Stimulated activated CD4-positive, alpha-beta T cell treated with anti-CD3 and anti-CD28 coated beads, Interleukin-15, amount 100 ng/mL, for 24 hours (primary cell): Measurements from ENCODE around the gene USF2.
"Not testable (repeated sequence)": the region's sequence is repeated elsewhere in the genome, so short reads cannot be mapped to it uniquely, and the experiment has no call there.

Experiments
- DNase-seq: peaks from one replicate; pipeline ENCODE4 v3.0.0-alpha.2; 2020

Gene USF2

GRCh38 chr19:35268536-35269437 is at the start of gene USF2:
Gene USF2 (plus strand): TSS chr19:35268962. CDS start chr19:35269102, 140 bp downstream.
- peak; percentile 80 for DNase-seq

- no peak for DNase-seq
These were observed 49.8 kb upstream of the USF2 start for GRCh38 chr19:35219008-35219407.

- DNase-seq, result no peak
These were observed 48.3 kb upstream of the USF2 start for GRCh38 chr19:35220315-35220921.

GRCh38 chr19:35220973-35221590 is 47.7 kb upstream of the USF2 start:
- not testable (repeated sequence) for DNase-seq

GRCh38 chr19:35222373-35223015 is 46.3 kb upstream of the USF2 start:
- no peak for DNase-seq

- DNase-seq, result no peak
These were observed 45.5 kb upstream of the USF2 start for GRCh38 chr19:35223084-35223790.

- DNase-seq, result no peak
These were observed 44.8 kb upstream of the USF2 start for GRCh38 chr19:35223862-35224505.

- no peak for DNase-seq
These were observed 43.8 kb upstream of the USF2 start for GRCh38 chr19:35224681-35225571.

GRCh38 chr19:35225951-35226350 is 42.8 kb upstream of the USF2 start:
- DNase-seq, result no peak

GRCh38 chr19:35226748-35227147 is 42.0 kb upstream of the USF2 start:
- DNase-seq, result no peak

- DNase-seq, result no peak
These were observed 40.4 kb upstream of the USF2 start, which contains the start of gene FAM187B for GRCh38 chr19:35228177-35228930. Gene FAM187B (minus strand): TSS chr19:35228739. CDS start chr19:35228680, 59 bp downstream.

GRCh38 chr19:35229601-35230000 is 39.2 kb upstream of the USF2 start:
- no peak for DNase-seq

GRCh38 chr19:35231956-35232645 is 36.7 kb upstream of the USF2 start:
- DNase-seq, result no peak

GRCh38 chr19:35232912-35233311 is 35.9 kb upstream of the USF2 start:
- DNase-seq, result no peak

- DNase-seq, result no peak
These were observed 31.9 kb upstream of the USF2 start for GRCh38 chr19:35236638-35237400.

GRCh38 chr19:35239597-35239996 is 29.2 kb upstream of the USF2 start:
- not testable (repeated sequence) for DNase-seq

GRCh38 chr19:35240327-35240726 is 28.4 kb upstream of the USF2 start:
- no peak for DNase-seq

GRCh38 chr19:35241417-35241816 is 27.3 kb upstream of the USF2 start:
- DNase-seq, result no peak
